HL-60/S4 (cell line): ENCODE data around the gene CHMP1B.

Source experiments
- in situ Hi-C: fragments of 300-500 bp; cut with MboI; formaldehyde crosslinking; loops from 2 replicates; pipeline ENCODE4 v1.14.3; 2022; ENCODE audit warnings: low sequenced_read_pairs

Gene CHMP1B, protein sequence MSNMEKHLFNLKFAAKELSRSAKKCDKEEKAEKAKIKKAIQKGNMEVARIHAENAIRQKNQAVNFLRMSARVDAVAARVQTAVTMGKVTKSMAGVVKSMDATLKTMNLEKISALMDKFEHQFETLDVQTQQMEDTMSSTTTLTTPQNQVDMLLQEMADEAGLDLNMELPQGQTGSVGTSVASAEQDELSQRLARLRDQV

DNA sequence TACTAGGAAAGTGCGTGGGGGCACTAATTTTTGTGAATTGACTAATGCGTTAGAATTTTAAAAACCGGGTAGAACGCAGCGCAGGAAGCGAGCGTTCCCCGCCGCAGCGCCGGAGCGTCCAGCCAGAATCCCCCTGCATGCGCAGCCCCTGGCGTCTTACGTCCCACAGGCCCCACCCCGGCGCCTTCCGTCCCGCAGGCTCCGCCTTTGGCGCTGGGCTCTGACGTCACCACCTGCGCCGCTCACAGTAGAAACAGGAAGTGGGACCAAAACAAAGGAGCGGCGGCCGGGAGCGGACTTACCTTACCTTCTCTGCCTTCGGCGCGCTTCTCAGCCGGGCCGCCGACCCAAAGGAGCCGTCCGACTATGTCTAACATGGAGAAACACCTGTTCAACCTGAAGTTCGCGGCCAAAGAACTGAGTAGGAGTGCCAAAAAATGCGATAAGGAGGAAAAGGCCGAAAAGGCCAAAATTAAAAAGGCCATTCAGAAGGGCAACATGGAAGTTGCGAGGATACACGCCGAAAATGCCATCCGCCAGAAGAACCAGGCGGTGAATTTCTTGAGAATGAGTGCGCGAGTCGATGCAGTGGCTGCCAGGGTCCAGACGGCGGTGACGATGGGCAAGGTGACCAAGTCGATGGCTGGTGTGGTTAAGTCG is at the start of gene CHMP1B:
Gene CHMP1B, plus strand, starts transcription at position 268 of the 660 bp plus-strand sequence. Its CDS starts 99 bp downstream, at position 367.
- in situ Hi-C loops: no loop called here

DNA sequence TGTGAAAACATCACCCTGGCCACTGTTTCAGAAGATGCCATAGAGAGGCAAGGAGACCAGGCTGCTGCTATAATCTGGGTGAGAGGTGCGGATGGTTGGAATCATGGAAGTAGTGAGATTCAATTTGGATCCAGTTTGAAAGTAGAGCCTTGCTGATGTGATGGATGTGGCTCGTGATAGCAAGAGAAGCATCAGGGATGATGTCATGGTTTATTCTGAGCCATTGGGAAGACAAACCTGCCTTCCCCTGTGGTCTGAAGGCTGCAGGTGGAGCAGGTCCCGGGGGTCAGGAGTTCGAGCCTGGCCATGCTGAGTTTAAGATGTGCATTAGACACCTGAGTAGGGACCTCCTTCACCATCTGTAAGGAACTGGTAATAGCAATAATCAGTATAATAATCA is 49.6 kb upstream of the CHMP1B start:
- in situ Hi-C loops: no loop called here

DNA sequence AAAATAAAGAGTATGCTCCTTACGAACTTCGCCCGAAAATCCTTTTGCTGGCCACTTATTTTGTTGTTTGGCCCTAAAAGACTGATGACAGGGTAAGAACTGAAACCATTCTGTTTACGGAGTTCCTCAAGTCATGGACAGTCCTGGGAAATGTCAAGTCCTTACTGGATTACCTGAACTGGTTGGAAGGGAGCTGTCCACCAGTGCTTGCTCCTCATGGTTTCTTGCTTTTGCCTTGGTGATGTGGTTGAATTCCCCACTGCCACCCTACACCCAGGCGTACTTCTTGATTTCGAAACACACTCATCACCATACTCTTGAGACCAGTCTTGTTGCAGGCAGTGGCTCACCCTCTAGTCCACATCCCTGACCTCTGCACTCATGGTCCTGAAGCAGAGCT is 49.1 kb upstream of the CHMP1B start:
- in situ Hi-C loops: no loop called here

DNA sequence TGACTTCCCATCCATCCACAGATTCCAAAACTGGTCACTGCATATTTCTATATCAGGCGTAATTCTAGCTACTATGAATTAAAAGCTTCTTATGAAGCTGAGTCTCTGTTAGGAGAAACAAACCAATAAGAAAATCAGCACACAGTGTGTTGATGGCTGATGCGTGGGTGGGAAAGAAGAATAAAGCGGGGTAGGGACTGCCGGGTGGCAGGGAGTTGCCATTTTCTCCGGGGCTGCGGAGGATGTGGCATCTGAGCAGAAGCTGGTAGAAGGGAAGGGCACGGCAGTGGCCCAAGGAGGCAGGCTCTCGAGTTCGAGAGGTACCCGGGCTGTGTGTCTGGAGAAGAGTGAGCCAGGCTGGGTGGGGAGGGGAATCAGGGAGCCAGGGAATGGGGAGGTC is 48.6 kb upstream of the CHMP1B start:
- in situ Hi-C loops: no loop called here

DNA sequence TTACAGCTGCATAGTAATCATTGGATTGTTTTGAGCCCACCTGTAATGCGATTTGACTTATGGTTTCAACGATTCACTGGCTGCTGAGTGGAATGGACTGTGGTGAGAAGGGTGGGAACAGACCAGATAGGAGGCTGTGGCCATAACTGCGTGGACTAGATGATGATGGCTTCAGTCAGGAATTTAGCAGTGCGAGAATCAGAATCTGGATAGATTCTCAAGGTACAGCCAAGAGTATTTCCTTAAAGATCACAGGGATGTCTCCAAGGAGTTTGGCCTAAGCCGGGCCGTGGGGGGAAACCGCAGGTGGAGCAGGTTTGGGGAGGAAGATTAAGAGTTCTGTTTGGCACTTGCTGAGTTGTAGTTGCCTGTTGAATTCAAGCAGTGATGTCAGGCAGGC is 44.0 kb upstream of the CHMP1B start:
- in situ Hi-C loops: no loop called here

DNA sequence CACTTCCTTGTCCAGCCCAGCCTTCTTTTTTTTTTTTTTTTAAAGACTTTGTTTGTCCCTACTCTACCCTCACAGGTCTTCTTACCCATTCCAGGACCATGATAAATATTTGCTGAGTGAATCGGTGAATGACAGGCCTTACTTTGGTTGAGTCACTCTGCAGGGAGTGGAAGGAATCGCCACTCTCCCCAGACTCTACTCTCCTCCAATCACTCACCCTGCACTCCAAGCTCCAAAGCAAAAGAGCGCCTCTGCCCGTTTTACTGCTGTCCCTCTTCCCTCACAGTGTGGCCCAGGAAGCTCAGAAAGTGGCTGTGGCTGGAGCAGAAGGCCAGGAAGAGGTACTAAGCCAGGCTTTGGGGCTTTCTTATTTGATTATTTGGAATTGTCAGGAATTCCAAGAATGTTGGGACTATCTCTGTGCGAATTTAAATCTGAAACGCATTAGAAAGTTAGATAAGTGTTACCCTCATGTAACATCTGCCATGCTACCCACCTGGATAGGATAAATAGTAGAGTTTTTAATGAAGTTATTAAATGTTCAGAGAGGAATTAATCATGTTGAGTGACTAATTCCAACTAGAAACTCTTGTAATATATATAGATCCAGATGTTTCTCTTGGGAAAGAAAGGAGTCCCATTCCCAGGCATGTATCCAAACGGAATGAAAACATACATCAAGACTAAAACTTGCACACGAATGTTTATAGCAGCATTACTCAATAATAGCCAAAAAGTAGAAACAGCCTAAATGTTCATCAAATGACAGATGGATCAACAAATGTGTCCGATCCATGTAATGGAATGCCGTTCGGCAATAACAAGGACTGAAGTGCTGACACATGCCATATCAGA is 43.0 kb upstream of the CHMP1B start:
- in situ Hi-C loops: no loop called here

DNA sequence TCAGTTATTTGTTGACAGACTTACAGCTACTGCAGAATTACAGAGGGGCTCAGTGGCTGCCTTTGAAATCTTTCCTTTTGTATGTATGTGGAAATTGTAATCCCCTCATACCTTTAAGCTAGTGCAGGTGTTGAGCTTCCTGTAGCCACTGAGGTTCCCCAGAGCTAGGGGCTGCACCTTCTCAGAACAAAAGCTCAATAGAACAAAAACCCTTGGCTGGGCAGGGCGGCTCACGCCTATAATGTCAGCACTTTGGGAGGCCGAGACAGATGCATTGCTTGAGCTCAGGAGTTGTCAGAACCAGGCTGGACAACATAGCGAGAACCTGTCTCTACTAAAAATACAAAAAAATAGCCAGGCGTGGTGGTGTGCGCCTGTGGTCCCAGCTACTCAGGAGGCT is 41.3 kb upstream of the CHMP1B start:
- in situ Hi-C loops: no loop called here

DNA sequence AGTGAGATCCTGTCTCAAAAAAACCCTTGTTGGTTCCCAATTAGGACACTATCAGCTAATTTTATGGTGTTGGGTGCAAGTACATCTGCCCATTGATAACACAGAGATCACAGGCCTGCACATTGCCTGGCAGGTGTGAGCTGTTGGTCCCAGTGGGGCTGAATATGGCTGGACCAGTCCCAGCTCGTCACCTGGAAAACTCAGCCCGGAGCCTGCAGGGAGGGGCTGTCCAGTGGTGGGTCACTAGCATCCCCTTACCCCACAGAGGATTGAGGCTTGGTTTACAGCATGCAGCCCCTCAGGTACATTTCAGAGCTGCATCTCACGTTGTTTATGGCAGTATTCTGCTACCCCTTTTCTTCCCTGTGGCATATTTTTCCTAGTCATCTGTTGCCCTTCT is 40.8 kb upstream of the CHMP1B start:
- in situ Hi-C loops: no loop called here

DNA sequence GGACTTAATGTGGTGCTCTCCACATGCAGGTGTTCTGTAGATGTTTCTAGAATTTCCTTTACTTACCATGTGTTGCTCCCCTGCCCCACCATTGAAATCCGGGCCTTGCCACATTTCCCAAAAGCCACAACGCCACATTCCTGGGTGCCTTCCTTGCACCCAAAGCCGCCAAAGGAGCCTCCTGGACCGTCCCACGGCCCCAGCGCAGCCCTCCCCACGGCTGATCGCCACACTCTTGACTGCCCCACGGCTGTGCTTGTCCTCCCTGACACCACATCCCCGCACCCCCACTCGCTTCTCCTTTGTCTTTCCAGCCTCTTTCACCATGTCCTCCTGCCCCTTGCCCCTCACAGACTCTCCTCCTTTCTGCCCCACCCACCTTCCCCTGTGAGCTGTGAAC is 40.2 kb upstream of the CHMP1B start:
- in situ Hi-C loops: no loop called here

DNA sequence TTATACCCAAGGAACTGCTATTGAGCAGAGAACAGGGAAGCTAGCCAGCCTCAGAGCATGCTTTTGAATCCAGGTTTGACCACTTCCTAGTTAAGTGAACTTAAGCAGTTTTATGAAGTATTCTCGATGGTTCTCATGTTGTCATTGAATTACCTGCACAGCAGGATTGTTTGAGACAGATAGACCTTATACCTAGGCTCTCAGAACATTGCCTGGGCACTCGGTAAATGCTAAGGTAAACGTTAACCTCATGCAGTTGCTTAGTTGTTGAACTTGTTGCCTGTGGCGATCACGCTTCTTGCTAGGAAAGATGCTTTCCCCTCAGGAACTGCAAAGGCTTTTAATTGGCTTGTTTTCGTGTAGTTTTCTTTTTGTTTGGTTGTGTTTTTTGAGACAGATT is 34.0 kb upstream of the CHMP1B start:
- in situ Hi-C loops: no loop called here

DNA sequence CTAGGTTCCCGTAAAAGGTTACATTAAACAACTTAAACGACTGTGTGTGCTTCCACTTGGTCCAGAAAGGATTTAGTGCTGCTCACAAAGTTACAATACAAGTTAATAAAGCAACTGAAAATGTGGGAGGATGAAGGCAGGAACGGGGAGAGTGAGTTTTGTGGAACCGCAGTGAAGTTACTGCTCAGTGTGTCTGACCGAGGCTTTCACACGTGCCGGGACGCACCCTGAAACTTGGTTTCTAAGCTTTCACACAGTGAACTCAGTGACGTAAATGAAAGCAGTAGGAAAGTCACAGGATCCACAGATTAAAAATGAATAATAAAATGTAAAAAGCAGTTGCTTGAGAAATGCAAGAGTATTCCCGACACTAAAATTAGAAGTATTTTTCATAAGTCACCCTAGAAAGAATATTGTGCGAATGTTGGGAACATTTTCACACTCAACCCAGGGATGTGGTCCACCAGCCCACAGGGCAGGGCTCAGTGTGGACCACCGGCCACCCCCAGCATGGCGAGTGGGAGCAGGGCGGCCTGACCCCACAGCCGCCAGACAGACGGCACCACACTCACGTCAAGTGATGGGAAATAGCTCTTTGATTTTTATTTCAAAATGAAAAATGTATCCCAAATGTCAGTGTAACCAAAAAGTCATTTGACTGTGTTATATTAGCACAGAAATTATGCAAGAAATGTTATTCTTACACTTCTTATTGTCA is 32.6 kb upstream of the CHMP1B start:
- in situ Hi-C loops: no loop called here

DNA sequence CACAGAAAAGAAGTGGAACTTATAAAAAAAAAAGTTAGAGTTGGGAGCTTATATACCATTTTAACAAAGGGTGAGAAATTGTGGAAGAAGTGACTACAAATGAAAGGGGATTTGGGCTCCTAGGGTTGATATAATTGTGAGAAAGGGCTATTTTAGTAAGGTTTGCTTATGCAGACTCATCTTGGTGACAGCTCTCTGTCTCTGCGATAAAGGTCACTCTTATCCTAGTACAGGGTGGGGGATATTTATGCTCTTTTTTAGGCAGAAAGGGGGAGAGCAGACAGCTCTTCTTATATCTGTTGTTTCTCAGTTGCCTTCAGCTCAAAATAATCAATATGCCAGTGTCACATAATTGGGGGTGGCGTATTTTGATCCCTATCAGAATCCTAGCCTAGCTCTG is 31.3 kb upstream of the CHMP1B start:
- in situ Hi-C loops: no loop called here

DNA sequence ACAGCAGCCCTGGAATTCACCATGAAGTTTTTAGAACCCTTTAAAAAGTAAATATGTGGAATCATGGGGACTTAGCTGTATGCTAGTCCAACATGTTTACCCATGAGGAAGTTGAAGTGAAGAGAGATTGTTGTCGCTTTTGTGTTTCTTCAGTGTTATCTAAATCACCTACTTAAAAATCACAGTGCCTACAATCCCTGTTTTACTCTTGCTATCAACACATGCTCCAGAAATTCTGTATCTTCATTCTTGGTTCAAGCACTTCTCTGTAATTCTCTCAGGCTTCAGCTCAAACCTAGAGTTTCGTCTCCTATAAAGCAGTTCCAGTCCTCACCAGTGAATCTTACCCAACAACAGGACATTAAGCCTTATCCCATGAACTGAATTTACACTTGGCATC is 30.5 kb upstream of the CHMP1B start:
- in situ Hi-C loops: no loop called here

DNA sequence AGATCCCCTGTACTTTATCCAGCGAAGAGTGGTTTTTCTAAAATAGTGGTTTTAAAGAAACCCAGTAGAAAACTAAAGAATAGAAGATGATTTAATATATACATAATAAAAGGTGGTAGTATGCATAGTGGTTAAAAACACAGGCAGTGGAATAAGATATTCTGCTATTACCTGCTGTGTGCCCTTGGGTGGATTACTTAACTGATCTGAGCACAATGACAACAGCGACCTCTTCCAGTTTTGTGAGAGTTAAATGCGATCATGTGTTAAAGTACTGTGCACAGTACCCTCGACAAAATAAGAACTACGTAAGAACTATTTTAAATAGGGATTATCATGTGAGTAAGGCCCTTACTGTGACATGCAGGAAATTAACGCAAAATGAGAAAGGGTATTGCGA is 30.0 kb upstream of the CHMP1B start:
- in situ Hi-C loops: no loop called here

DNA sequence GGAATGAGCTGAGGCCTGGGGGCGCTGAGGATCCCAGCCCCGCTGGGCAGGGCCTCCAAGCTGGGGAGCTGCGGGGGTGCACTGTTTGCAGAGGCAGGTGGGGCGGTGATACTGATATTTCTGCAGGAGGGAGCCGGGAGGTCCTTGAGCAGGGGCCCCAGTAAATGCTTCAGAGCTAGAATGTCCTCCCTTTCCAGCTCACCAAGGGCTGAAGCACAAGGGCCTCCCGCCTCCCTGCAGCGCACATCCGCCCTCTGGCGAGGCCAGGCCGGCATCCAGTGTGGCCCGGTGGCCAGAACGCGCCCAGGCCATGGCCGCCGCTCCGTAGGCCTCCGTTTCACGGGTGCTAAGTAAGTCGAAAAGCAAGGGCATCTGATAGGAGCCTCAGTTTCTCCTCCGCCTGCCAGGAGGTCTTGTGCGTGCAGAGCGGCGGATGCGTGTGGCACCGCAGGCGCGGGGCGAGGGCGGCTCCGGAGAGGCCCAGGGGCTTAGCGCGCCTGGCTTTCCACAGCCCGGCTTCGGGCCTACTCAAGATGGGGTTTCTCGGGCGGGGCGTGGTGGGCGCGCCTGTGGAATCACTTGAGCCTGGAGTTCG is 29.5 kb upstream of the CHMP1B start:
- in situ Hi-C loops: no loop called here

DNA sequence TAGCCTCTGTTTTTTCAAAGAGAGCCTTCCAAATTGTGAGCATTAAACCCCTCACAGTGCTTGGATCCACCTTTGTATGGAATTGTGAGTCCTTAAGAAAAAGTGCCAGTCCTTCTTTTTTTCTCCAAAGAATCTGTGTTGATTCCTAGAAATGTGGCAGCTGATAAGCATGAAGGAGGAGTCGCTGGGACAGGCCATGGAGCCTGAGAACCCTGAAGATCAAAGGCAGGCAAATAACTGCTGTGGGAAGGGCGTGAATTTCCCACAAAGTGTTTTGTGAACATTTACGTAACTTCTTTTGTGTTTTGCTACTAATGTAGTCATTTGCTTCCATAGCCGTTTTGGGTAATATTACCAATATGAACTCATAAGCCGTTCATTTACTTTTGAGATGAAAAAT is 27.7 kb upstream of the CHMP1B start:
- in situ Hi-C loops: no loop called here

DNA sequence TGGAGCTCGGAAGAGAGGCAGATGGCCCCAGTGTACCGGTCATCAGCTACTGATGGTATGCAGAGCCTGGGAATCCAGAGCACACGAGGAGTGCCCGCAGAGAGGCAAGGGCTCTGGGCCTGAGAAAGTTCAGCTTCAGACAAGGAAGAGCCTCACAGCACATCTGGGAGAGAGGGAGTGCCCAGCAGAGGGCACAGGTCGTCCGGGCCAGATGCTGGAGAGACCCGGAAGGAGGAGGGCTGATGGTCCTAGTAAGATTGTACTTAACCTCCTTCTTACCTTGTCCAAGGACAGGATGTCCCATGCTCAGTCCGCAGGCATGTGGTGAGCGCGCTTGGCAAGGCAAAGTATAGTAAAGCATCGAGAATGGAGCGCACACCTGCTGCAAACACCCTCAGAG is 24.4 kb upstream of the CHMP1B start:
- in situ Hi-C loops: no loop called here

DNA sequence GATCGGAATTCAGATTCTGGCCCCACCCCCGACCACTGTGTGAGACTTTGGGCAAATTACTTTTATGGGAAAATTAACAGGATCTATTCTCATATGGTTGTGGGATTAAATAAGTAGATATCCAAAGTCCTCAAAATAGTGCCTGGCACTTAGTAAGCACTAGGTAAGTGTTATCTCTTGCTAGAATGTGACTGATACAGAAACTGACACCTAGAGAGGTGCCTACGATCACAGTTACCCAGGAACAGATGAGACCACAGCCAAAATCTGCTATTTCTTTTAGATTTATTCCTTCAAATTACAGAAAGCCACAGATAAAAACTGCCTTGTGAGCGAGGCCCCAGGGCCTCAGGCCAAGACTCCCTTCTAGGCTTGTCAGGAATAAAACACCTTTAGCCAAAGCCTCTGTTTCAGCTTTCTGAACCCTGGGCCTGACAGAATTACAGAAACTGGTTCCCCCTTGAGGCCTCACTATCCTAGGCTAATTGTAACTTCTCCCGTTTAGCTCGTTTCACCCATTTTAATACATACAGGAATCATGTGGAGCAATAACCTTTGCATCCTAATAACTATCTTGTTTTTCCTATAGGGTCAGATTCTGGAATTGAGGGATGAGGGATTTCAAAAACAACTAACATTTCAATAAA is 22.3 kb upstream of the CHMP1B start:
- in situ Hi-C loops: no loop called here

DNA sequence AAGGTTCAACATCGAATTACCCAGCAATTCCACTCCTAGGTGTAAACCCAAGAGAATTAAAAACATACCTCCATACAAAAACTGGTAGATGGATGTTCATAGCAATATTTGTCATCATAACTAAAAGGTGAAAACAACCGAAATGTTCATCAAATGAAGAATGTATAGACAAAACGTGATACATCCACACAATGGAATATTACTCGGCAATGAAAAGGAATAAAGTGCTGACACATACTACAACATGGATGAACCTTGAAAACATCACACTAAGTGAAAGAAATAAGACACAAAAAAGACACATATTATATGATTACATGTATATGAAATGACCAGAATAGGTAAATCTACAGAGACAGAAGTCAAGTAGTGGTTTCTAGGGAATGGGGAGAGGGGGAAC is 20.6 kb upstream of the CHMP1B start:
- in situ Hi-C loops: no loop called here

DNA sequence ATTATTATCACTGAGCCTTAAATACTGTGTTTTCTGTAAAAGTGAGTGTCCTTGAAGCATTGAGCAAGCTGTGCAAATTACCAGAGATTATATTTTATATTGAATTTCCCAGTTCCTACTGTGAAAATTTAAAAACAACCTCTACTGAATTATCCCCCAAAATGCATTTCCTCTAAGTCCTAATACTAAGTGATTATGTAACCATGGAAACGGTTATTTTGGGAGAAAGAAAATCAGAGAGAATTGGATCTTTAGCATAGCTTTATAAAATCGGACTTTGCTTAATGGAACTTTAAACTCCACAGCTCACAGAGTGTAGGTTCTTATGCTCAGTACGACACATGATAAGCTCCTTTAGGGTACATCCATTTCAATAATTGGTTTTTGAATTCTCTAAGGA is 19.3 kb upstream of the CHMP1B start:
- in situ Hi-C loops: no loop called here

DNA sequence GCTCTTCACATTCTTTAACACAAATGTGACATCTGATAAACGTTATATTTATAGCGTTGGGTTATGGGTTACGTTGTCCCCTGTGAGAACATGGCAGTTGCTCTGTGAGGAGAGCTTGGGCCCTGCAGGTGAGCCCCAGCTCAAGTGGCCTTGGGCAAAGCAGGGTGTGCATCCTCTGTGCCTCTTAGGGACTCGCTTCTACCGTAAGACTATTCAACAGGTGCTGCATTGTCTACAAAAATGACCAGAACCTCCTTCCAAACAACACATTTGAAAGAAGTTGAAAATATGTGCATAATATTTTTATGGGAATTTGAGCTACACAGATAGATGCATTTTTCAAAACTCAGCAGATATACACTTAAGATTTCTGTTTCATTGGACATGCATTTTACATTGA is 16.4 kb upstream of the CHMP1B start:
- in situ Hi-C loops: no loop called here
